Endothelial cell of umbilical vein (primary cell): ENCODE measurements around the gene STK39. TPM values are rescaled to one million over a fixed set of nuclear protein-coding genes. Genes with fewer than 3 reads are reported as not detected.
A peak's percentile ranks its signal among the peaks of the same experiment; 100 is the strongest.

Experiments used
- BruUV-seq: library from RNA; stranded (reverse); fragments of 400-500 nt; replicated peaks from 2 replicates; lab custom pipeline; 2021; lab: Mats Ljungman, UMichigan
- CTCF ChIA-PET: fragments of 300-600, 350-600 bp; sonication (Branson Sonifier 250); formaldehyde crosslinking; loops from one replicate; lab custom pipeline; 2021; ENCODE audit warnings: antibody characterized with exemption, inconsistent platforms; lab: Charles Lee
- POLR2A ChIA-PET: fragments of 300-600, 350-600 bp; sonication (Branson Sonifier 250); formaldehyde crosslinking; loops from one replicate; lab custom pipeline; 2021; ENCODE audit warnings: antibody characterized with exemption, inconsistent platforms; lab: Charles Lee
- DNase-seq: peaks from one replicate; pipeline ENCODE4 v3.0.0-alpha.2; 2011; ENCODE audit warnings: low read depth, low spot score
- FAIRE-seq: peaks from 2 replicates; lab custom pipeline; 2011; peaks lifted over from hg19 to GRCh38; lab: Jason Lieb, UNC
- H2AFZ ChIP-seq: 2 replicates; pipeline ENCODE4 v1.6.0; 2012; ENCODE audit warnings: low read depth, low read length, control low read depth, inconsistent platforms
- H3K27ac ChIP-seq: 2 replicates; pipeline ENCODE4 v1.5.1; 2011; ENCODE audit warnings: low read depth, mild to moderate bottlenecking, control low read depth, low read length, moderate library complexity; ENCODE audit not compliant: insufficient read depth
- H3K27me3 ChIP-seq, 2 experiments: 2 replicates each; pipeline versions ENCODE4 v1.6.0 to v1.6.1; 2011; ENCODE audit warnings: low read length in 2 of 2, mixed read lengths in 1 of 2; ENCODE audit not compliant: control insufficient read depth in 2 of 2, insufficient read depth in 2 of 2
- H3K36me3 ChIP-seq, 2 experiments: 2 replicates in 1 of 2; 3 replicates in 1 of 2; pipeline ENCODE4 v1.5.1; 2011; ENCODE audit warnings: low read length in 2 of 2, mild to moderate bottlenecking in 1 of 2, moderate library complexity in 1 of 2; ENCODE audit not compliant: control insufficient read depth in 2 of 2, insufficient read depth in 2 of 2; ENCODE audit errors: extremely low read depth in 1 of 2
- H3K4me1 ChIP-seq: 3 replicates; pipeline ENCODE4 v1.5.1; 2011; ENCODE audit warnings: mild to moderate bottlenecking, low read length; ENCODE audit not compliant: control insufficient read depth, insufficient read depth; ENCODE audit errors: extremely low read depth
- H3K4me2 ChIP-seq: 2 replicates; pipeline ENCODE4 v1.6.1; 2011; ENCODE audit warnings: low read length, control low read depth, mixed read lengths; ENCODE audit not compliant: insufficient read depth
- H3K4me3 ChIP-seq, 3 experiments: fragments of 200-600 bp in 1 of 3; sonication (generic), shearing (Covaris generic) in 1 of 3; replicated peaks in 1 of 3; 2 replicates each; pipeline ENCODE4 v1.5.1; 2011 to 2016; ENCODE audit warnings: control low read depth in 3 of 3, low read length in 3 of 3, mild to moderate bottlenecking in 2 of 3, inconsistent platforms in 1 of 3, low read depth in 1 of 3, moderate library complexity in 1 of 3; ENCODE audit not compliant: insufficient read depth in 1 of 3
- H3K79me2 ChIP-seq: 2 replicates; pipeline ENCODE4 v1.6.0; 2012; ENCODE audit warnings: low read length, inconsistent platforms; ENCODE audit not compliant: control insufficient read depth, insufficient read depth
- H3K9ac ChIP-seq: replicated peaks from 2 replicates; pipeline ENCODE3; 2011; ENCODE audit warnings: low read length, control low read depth; ENCODE audit not compliant: insufficient read depth; ENCODE audit errors: extremely low read depth
- H3K9me1 ChIP-seq: replicated peaks from 3 replicates; pipeline ENCODE4 v1.6.0; 2011; ENCODE audit warnings: mild to moderate bottlenecking, low read length; ENCODE audit not compliant: control insufficient read depth, insufficient read depth; ENCODE audit errors: extremely low read depth
- H3K9me3 ChIP-seq: replicated peaks from 2 replicates; pipeline ENCODE4 v1.5.1; 2012; ENCODE audit warnings: low read length, inconsistent platforms; ENCODE audit not compliant: control insufficient read depth, insufficient read depth
- H4K20me1 ChIP-seq: replicated peaks from 2 replicates; pipeline ENCODE3; 2011; ENCODE audit warnings: mild to moderate bottlenecking, low read length; ENCODE audit not compliant: control insufficient read depth, insufficient read depth; ENCODE audit errors: extremely low read depth
- FOS ChIP-seq: IDR thresholded peaks from 2 replicates; pipeline ENCODE4 v1.6.1; 2011; ENCODE audit warnings: mild to moderate bottlenecking, low read length, moderate library complexity, borderline replicate concordance; ENCODE audit not compliant: insufficient read depth
- MYC ChIP-seq: IDR thresholded peaks from one replicate; pipeline ENCODE4 v1.6.1; 2011; ENCODE audit warnings: mild to moderate bottlenecking, low read depth, low read length
- dilution Hi-C: fragments of 300-500 bp; cut with MboI; formaldehyde crosslinking; loops from one replicate; pipeline ENCODE4 v1.15.0; 2019; ENCODE audit warnings: low sequenced_read_pairs; ENCODE audit not compliant: extremely low pct_ligation_motif_present
- intact Hi-C: fragments of 100-400 bp; cut with micrococcal nuclease; formaldehyde crosslinking; loops from one replicate; pipeline ENCODE4 v1.10.0; 2022
- polyA plus RNA-seq, 4 experiments: library from polyadenylated mRNA; depleted of rRNA in 3 of 4; stranded (reverse) in 3 of 4; unstranded in 1 of 4; fragments of >200 nt; gene quantifications; 2 replicates each; pipeline versions ENCODE4 v1.2.1 to v1.2.3, GENCODE V29; 2011 to 2012; ENCODE audit warnings: missing spikeins in 1 of 4
- total RNA-seq: library from RNA; stranded (reverse); gene quantifications from 2 replicates; pipeline ENCODE4 v1.2.3, GENCODE V29; 2021
- TF ChIP-seq, protein P1 (sequence below), 2 donors: IDR thresholded peaks; 1 replicate in 1 of 2; 2 replicates in 1 of 2; pipeline ENCODE4 v1.5.1; 2011; ENCODE audit warnings: low read length in 2 of 2, mild to moderate bottlenecking in 2 of 2, moderate library complexity in 2 of 2, control low read depth in 1 of 2, inconsistent platforms in 1 of 2, low read depth in 1 of 2; ENCODE audit not compliant: insufficient read depth in 1 of 2; ENCODE audit errors: extremely low read depth in 1 of 2

The STK39 gene
- total and polyA plus RNA-seq, 2 donors (not counting 3 experiments of a cell fraction or from before 2014, with no cell fraction given), result 4.6 to 13.1 TPM

DNA sequence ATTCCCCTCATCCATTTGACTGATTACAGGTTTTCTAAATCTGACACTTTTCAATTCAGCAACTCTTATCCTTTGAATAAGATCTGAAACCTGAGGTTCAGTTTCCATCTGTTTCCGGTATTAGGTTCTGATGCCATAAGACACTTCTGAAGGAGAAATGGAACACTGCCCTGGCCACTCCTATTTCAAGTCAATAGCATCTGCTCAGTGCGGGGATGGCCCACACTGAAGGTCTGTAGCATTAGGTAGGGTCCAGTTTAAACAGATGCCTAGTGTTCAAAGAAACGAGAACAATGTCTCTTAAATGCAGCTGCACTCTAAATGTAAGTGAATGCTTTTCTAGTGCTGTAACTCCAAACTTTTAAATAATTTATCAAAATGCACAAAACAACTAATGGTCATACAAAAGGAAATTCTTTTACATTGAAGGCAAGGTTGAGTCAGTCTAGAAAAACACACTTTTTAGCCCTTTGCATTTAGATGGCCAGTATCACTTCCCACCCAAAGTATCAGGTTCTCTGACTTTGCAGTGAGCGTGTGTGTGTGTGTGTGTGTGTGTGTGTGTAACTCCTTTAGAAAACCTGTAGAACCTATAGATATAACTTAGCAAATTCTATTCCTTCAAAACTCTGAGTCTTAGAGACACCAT, 78.2 kb downstream of the STK39 start:
- DNase-seq, result peak; percentile 26
- no peak overlapping the region for H3K4me3 ChIP-seq
- H3K36me3 ChIP-seq, result no peaks in the 10 kb centered on the region
- no peaks in the 10 kb centered on the region for H4K20me1 ChIP-seq
- no peak overlapping the region for H3K4me2 ChIP-seq
- POLR2A ChIA-PET, result no interaction called here
- peak; percentile 51 for TF ChIP-seq FOS
- TF ChIP-seq MYC, result no peak
- TF ChIP-seq, protein P1, sequence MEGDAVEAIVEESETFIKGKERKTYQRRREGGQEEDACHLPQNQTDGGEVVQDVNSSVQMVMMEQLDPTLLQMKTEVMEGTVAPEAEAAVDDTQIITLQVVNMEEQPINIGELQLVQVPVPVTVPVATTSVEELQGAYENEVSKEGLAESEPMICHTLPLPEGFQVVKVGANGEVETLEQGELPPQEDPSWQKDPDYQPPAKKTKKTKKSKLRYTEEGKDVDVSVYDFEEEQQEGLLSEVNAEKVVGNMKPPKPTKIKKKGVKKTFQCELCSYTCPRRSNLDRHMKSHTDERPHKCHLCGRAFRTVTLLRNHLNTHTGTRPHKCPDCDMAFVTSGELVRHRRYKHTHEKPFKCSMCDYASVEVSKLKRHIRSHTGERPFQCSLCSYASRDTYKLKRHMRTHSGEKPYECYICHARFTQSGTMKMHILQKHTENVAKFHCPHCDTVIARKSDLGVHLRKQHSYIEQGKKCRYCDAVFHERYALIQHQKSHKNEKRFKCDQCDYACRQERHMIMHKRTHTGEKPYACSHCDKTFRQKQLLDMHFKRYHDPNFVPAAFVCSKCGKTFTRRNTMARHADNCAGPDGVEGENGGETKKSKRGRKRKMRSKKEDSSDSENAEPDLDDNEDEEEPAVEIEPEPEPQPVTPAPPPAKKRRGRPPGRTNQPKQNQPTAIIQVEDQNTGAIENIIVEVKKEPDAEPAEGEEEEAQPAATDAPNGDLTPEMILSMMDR (IDR thresholded peaks at IDR 0.05; ENCODE audit: extremely low read depth in 1 of 2, insufficient read depth in 1 of 2, low read depth in 1 of 2, low read length in 2 of 2), result no peak
- FAIRE-seq, result peak; percentile 73
- no peak overlapping the region for H2AFZ ChIP-seq
- H3K27me3 ChIP-seq, result no peaks in the 10 kb centered on the region
- H3K9me1 ChIP-seq, result no peaks in the 10 kb centered on the region
- CTCF ChIA-PET, result no interaction called here
- BruUV-seq, result no TSS peak
- H3K9ac ChIP-seq, result no peak overlapping the region
- H3K9me3 ChIP-seq, result no peaks in the 10 kb centered on the region
- peaks cover 3% of the 10 kb centered on the region for H3K79me2 ChIP-seq
- no peak overlapping the region for H3K27ac ChIP-seq
- dilution Hi-C loops (no loop called here), intact Hi-C loops (loop anchor here (2.0 kb wide), 1 partner anchor 78 kb away; the partner anchor contains the start of gene STK39)
- peaks cover 17% of the 10 kb centered on the region for H3K4me1 ChIP-seq
